Loucy (cell line): ENCODE results near the gene THAP7.

Experiments
- CTCF ChIP-seq: fragments of 200-600 bp; sonication (generic); conservative IDR thresholded peaks from 2 replicates; pipeline ENCODE4 v1.5.1; 2014; ENCODE audit warnings: mild to moderate bottlenecking, antibody characterized with exemption, low read length
- EZH2phosphoT487 ChIP-seq: fragments of 200-600 bp; IDR thresholded peaks from 2 replicates; pipeline ENCODE4 v1.6.1; 2018; ENCODE audit warnings: antibody characterized with exemption, mild to moderate bottlenecking, moderate library complexity, borderline replicate concordance

- no peak for TF ChIP-seq CTCF
- TF ChIP-seq EZH2phosphoT487: no peak
Observed at GRCh38 chr22:20957102-20957682, 44.7 kb downstream of the THAP7 start.
